ENCODE data around the gene SNRNP25. TPM values are rescaled to one million over a fixed set of nuclear protein-coding genes. Genes with fewer than 3 reads are reported as not detected.
"Not testable (repeated sequence)": the region's sequence is repeated elsewhere in the genome, so short reads cannot be mapped to it uniquely, and the experiment has no call there.

SNRNP25 gene
- total RNA-seq, 2 donors from 2014 or later, result 54.2 to 66.4 TPM

DNA sequence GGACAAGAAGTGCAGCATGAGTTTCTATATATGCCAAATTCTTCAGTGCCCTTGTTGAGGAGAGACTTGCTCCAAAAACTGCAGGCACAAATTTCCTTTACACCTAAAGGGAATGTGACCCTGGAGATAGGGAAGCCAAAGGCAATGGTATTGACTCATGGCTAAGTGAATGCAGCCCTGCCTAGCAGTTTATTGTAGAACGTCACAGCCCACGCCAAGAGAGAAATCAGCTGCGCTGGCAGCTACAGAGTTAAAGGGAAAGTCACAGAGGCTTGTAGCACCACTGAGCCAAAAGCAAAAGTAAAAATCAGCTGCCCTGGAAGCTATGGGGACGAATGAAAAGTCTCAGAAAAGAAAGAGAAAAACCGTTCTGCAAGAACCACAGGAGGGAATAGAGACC lies 10.3 kb upstream of the SNRNP25 start:
- Histone ChIP-seq H3K27me3 (ENCODE audit: control insufficient read depth, insufficient read depth, low read length, poor library complexity, severe bottlenecking) (no peaks in the 10 kb centered on the region), H3K9me3 (ENCODE audit: control insufficient read depth, low read length) (peaks cover 22% of the 10 kb centered on the region), H3K36me3 (ENCODE audit: control insufficient read depth, insufficient read depth, low read length) (peaks cover 52% of the 10 kb centered on the region), H3K9ac (ENCODE audit: extremely low read depth, low read length, poor library complexity, severe bottlenecking) (no peak overlapping the region), H3K27ac (ENCODE audit: low read depth, low read length) (no peak overlapping the region), H3K4me3 (ENCODE audit: low read length) (no peak overlapping the region), H3K4me1 (ENCODE audit: control insufficient read depth, insufficient read depth, low read length) (no peaks in the 10 kb centered on the region)
- TF ChIP-seq, protein P1, sequence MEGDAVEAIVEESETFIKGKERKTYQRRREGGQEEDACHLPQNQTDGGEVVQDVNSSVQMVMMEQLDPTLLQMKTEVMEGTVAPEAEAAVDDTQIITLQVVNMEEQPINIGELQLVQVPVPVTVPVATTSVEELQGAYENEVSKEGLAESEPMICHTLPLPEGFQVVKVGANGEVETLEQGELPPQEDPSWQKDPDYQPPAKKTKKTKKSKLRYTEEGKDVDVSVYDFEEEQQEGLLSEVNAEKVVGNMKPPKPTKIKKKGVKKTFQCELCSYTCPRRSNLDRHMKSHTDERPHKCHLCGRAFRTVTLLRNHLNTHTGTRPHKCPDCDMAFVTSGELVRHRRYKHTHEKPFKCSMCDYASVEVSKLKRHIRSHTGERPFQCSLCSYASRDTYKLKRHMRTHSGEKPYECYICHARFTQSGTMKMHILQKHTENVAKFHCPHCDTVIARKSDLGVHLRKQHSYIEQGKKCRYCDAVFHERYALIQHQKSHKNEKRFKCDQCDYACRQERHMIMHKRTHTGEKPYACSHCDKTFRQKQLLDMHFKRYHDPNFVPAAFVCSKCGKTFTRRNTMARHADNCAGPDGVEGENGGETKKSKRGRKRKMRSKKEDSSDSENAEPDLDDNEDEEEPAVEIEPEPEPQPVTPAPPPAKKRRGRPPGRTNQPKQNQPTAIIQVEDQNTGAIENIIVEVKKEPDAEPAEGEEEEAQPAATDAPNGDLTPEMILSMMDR (conservative IDR thresholded peaks at IDR 0.05), result no peak
- peaks cover 30% of the 10 kb centered on the region for H3K9me3 Mint-ChIP-seq
- no peaks in the 10 kb centered on the region for H3K27me3 Mint-ChIP-seq (ENCODE audit: insufficient read depth)
- H3K27ac Mint-ChIP-seq, result no peak overlapping the region
- WGBS, 2 experiments (ENCODE audit: insufficient coverage in 1 of 2, insufficient read length in 1 of 2), result 82 to 83% methylated on average over 4 to 5 of the region's 5 CpGs
- H3K4me1 Mint-ChIP-seq, result no peaks in the 10 kb centered on the region
- no peak for DNase-seq
- peaks cover 73% of the 10 kb centered on the region for H3K36me3 Mint-ChIP-seq (ENCODE audit: low read depth)
- H3K4me3 Mint-ChIP-seq, result no peak overlapping the region

- Histone ChIP-seq H3K4me1 (ENCODE audit: control insufficient read depth, insufficient read depth, low read length) (no peaks in the 10 kb centered on the region), H3K27me3 (ENCODE audit: control insufficient read depth, insufficient read depth, low read length, poor library complexity, severe bottlenecking) (no peaks in the 10 kb centered on the region), H3K27ac (ENCODE audit: low read depth, low read length) (no peak overlapping the region), H3K4me3 (ENCODE audit: low read length) (no peak overlapping the region), H3K9me3 (ENCODE audit: control insufficient read depth, low read length) (peaks cover 22% of the 10 kb centered on the region), H3K9ac (ENCODE audit: extremely low read depth, low read length, poor library complexity, severe bottlenecking) (no peak overlapping the region), H3K36me3 (ENCODE audit: control insufficient read depth, insufficient read depth, low read length) (peaks cover 54% of the 10 kb centered on the region)
- Mint-ChIP-seq H3K36me3 (ENCODE audit: low read depth) (peaks cover 75% of the 10 kb centered on the region), H3K27ac (no peak overlapping the region), H3K27me3 (ENCODE audit: insufficient read depth) (no peaks in the 10 kb centered on the region), H3K4me1 (no peaks in the 10 kb centered on the region), H3K4me3 (no peak overlapping the region), H3K9me3 (peaks cover 30% of the 10 kb centered on the region)
- TF ChIP-seq, protein P1 (conservative IDR thresholded peaks at IDR 0.05), result no peak
- no peak for DNase-seq
- 95 to 97% methylated on average over 4 to 8 of the region's 8 CpGs for WGBS, 2 experiments (ENCODE audit: insufficient coverage in 1 of 2, insufficient read length in 1 of 2)
These were observed 9.0 kb upstream of the SNRNP25 start for GRCh38 chr16:44655-45054.

DNA sequence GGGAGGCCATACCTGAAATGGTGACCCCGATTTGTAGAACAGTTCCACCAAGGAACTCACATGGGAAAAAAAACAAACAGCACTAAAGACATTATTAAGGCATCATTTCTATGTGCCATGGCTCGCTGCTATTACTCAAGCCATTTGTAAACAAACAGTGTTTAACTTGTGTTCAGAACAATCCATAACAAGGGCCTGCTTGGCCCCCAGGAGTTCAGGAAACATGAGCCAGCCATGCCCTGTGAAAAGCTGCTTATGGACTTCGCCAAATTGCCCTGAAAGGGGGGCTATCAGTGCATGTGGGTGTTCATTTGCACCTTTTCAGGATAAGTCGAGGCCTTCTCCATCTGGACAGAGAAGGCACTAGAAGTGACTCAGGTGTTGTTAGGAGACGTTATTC lies 8.2 kb upstream of the SNRNP25 start:
- Mint-ChIP-seq H3K9me3 (peaks cover 30% of the 10 kb centered on the region), H3K27me3 (ENCODE audit: insufficient read depth) (no peaks in the 10 kb centered on the region), H3K4me1 (no peaks in the 10 kb centered on the region), H3K36me3 (ENCODE audit: low read depth) (peaks cover 76% of the 10 kb centered on the region), H3K27ac (no peak overlapping the region), H3K4me3 (no peak overlapping the region)
- Histone ChIP-seq H3K9ac (ENCODE audit: extremely low read depth, low read length, poor library complexity, severe bottlenecking) (no peak overlapping the region), H3K9me3 (ENCODE audit: control insufficient read depth, low read length) (peaks cover 22% of the 10 kb centered on the region), H3K36me3 (ENCODE audit: control insufficient read depth, insufficient read depth, low read length) (peaks cover 59% of the 10 kb centered on the region), H3K27ac (ENCODE audit: low read depth, low read length) (no peak overlapping the region), H3K4me1 (ENCODE audit: control insufficient read depth, insufficient read depth, low read length) (no peaks in the 10 kb centered on the region), H3K27me3 (ENCODE audit: control insufficient read depth, insufficient read depth, low read length, poor library complexity, severe bottlenecking) (no peaks in the 10 kb centered on the region), H3K4me3 (ENCODE audit: low read length) (no peak overlapping the region)
- 94 to 97% methylated on average over 5 of the region's 5 CpGs for WGBS, 2 experiments (ENCODE audit: insufficient coverage in 1 of 2, insufficient read length in 1 of 2)
- no peak for DNase-seq
- TF ChIP-seq, protein P1 (conservative IDR thresholded peaks at IDR 0.05), result no peak

DNA sequence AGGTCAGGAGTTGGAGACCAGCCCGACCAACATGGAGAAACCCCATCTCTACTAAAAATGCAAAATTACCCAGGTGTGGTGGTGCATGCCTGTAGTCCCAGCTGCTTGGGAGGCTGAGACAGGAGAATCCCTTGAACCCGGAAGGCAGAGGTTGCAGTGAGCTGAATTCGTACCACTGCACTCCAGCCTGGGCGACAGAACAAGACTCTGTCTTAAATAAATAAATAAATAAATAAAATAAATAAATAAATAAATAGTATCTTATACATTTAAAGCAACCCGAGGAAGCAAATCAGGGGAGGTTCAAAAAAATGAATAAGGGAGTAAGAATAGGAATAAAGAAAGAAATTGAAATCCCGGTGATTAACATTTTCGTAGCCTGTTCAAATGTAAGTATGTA lies 7.1 kb upstream of the SNRNP25 start:
- H3K4me1 Mint-ChIP-seq; H3K27ac Mint-ChIP-seq; H3K27me3 ChIP-seq (ENCODE audit: control insufficient read depth, insufficient read depth, low read length, poor library complexity, severe bottlenecking); H3K27me3 Mint-ChIP-seq (ENCODE audit: insufficient read depth); H3K4me1 ChIP-seq (ENCODE audit: control insufficient read depth, insufficient read depth, low read length); H3K9ac ChIP-seq (ENCODE audit: extremely low read depth, low read length, poor library complexity, severe bottlenecking); DNase-seq; H3K27ac ChIP-seq (ENCODE audit: low read depth, low read length); H3K4me3 ChIP-seq (ENCODE audit: low read length); H3K4me3 Mint-ChIP-seq: not testable (repeated sequence)
- peaks cover 79% of the 10 kb centered on the region for H3K36me3 Mint-ChIP-seq (ENCODE audit: low read depth)
- 90 to 99% methylated on average over 3 to 5 of the region's 7 CpGs for WGBS, 2 experiments (ENCODE audit: insufficient coverage in 1 of 2, insufficient read length in 1 of 2)
- peaks cover 19% of the 10 kb centered on the region for H3K9me3 ChIP-seq (ENCODE audit: control insufficient read depth, low read length)
- peaks cover 69% of the 10 kb centered on the region for H3K36me3 ChIP-seq (ENCODE audit: control insufficient read depth, insufficient read depth, low read length)
- H3K9me3 Mint-ChIP-seq, result peaks cover 22% of the 10 kb centered on the region
